ENCODE data around the gene FLNA.
A peak's percentile ranks its signal among the peaks of the same experiment; 100 is the strongest.
"Not testable (repeated sequence)": the region's sequence is repeated elsewhere in the genome, so short reads cannot be mapped to it uniquely, and the experiment has no call there.

The FLNA gene

DNA sequence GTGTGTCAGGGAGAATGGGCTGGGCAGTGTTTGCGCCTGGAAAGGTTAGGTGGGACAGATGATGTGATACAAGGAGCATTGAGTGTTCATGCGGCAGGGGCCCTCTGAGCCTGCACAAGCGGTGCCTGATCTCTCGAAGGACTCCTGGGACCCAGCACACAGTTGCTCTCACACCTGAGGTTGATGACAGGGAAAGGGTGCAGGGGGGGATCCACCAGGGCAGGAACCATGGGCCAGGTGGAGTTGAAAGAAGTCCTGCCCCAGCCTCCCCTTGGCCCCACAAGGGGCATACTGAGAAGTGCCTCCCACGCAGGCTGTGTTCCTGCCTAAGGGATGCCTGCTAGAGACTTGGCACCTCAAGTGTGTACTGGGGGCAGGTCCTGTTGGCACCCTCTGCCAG is 45.8 kb downstream of the FLNA start:
- DNase-seq: no peak

DNA sequence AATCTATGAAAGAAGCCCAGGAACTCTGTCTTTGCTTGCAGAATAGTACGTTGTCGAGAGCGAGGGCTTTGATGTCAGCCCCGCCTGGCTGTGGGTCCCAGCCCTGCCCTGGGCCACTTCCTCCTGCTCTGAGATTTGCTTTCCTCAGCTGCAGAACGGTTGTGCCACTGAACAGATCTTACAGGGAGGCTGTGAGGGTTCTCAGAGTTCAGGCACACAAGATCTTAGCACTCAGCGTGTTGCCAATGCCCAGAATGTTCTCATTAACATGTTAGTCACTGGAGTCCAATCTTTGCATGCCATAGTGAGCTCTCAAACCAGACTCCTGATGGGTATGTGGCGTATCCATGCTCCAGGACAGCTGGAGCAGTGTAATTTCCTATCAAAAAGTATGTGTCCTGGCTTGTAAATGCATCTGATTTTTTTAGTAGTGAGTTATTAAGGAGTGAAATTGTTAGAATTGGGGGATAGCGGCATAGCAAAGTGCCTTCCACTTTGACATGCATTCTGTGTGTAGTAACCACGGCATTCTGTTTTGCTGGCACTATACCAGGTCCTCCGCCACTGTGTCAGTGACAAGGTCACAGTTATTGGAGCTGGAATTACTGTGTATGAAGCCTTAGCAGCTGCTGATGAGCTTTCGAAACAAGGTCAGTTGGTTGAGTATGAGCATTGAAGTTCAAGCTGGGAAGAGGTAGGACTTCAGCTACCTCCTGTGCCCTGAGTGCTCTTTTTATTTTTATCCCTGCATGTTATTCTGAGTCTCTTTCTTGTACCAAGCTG is 47.2 kb downstream of the FLNA start:
- peak; percentile 52 for DNase-seq

DNA sequence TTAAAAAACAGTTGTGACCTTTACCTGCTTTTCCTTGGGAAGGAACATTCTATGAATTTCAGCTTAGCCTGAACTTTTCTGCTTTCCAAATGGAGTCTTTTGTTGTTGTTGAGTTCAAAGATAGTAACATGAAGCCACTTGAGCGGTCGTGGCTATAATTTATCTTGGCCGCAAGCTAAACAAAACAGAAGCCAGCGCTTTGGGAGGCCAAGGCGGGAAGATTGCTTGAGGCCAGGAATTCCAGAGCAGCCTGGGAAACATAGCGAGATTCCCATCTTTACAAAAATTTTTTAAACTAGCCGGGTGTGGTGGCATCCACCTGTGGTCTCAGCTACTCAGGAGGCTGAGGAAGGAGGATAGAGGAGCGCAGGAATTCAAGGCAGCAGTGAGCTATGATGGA is 48.9 kb downstream of the FLNA start:
- no peak for DNase-seq

DNA sequence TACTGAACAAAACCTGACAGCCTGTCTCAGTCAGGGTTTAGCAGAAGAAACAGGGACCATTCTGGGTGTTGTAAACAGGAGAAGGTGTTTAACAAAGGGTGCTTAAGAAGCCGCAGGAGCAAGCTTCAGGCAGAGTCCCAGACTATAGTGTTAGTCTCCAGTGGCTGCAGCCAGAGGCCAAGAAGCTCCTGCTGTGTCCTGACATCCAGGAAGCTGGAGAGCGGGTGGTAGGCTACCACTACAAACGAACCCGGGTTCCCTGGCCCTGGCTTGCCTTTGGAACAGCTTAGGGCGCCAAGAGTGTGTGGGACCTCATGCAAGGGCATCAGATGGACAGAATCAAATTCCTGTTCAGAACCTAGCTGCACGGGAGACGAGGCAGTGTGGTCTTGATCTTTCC is 50.9 kb downstream of the FLNA start:
- DNase-seq: no peak

DNA sequence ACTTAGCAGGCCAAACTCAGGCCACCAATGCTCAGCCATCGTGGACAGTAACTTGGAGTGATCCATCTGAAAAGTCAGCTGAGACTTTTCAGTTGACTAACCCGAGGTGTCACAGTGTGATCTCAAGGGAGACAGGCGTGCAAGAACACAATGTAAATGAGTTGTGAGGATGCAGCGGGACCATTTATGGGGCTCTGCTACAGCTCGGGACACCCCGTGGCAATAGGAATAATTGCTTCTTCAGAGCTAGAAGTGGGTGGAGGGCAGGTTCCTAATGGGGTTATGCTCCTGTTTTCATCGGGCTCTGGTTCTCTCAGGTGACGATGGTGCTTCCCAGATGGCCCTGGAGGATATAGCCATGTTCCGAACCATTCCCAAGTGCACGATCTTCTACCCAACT is 51.5 kb downstream of the FLNA start:
- DNase-seq: no peak

DNA sequence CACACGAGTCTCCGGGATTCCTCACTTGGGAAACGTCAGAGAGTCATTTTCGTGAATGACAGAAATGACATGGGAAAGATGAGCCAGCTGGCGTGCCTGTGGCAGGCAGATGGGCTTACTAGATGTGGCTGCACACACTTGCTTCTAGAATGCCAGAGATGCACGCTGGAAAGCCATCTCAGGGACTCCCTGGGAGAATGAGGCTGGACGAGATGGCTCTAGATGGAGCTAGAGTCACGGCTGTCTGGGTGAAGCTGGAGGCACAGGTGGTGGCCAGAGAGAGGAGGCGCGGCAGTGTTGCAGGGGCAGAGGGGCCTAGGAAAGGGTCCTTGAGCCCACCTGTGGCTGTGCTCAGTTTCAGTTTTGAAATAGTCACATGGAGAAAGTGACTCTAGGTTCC is 52.8 kb downstream of the FLNA start:
- no peak for DNase-seq

DNA sequence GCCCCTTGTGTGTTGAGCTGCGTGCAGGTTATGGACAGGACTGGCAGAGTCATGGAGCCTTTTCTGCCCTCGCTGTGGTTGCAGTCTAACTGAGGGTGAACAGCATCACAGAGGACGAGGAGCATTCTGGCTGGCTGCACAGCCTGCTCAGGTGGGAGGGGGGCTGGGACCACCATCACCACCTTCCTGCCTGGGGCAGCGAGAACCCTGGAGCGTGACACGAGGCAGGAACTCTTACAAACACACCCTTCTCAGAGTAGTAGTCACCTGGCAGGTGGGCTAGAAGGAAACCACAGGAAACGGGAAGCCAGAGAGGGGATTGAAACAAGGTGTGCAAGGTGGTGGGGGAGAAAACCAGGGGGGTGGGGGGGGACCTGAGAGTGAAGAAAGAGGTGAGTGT is 53.3 kb downstream of the FLNA start:
- no peak for DNase-seq

DNA sequence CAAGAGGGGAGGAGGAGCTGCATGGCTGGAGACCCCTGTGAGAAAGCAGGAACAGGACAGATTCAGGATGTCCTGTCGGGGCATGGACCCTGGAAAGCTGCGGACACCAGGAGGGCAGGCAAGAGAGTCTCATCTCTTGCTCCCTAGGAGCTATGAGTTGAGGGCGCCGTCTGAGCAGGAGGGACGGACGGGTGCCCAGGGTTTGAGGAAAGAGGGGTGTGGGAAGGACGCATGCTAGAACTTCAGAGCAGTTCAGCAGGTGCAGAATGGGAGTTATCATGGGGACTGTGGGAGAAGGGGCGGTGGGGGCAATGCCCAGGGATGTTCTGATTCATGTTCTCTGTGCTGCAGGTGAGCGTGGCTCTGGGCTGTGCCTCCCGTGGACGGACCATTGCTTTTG is 54.0 kb downstream of the FLNA start:
- DNase-seq: no peak

DNA sequence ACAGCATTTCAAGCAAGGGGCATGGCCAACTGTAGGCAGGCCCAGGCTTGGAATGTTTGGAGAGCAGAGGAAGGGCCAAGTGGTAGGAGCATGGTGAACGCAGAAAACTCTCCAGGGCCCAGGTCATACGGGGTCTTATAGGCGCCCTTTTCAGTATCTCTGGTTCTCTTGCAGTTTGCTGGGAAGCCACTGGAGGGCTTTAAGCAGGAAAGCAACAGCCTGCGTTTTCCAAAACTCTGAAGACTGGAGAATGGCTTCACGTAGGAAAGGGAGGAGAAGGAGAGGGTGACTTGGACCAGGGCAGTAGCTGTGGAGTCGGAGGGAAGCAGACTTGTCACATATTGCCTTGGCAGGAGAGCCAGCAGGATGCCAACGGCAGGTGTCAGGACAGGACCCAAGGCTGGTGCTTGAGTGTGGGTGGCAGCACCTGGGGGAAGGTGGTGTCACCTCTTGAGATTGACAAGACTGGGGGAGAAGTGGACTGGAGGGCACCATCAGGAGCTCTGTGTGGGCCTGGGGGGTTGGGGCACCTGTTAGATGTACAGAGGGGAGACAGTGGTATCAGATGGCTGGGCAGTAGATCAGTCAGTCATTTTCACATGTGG is 56.9 kb downstream of the FLNA start:
- DNase-seq: peak; percentile 41

DNA sequence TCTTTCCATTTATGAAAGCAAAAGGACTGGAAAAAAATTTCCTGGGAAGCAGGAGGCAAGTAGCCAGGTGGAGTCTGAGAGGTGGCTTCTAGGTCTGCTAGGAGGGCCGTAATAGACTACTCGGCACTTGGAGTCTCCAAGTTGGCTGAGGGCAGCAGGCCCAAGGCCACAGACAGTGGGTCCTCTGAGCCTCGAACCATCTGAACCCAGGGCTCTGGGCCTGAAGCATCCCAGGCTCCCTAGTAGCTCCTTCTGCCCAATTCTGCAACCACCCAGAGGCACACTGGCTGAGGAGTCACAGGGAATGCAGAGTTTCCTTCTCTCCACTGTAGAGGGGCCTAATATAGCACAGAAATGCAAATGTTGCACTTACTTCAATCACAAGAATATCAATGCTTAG is 59.0 kb downstream of the FLNA start:
- no peak for DNase-seq

DNA sequence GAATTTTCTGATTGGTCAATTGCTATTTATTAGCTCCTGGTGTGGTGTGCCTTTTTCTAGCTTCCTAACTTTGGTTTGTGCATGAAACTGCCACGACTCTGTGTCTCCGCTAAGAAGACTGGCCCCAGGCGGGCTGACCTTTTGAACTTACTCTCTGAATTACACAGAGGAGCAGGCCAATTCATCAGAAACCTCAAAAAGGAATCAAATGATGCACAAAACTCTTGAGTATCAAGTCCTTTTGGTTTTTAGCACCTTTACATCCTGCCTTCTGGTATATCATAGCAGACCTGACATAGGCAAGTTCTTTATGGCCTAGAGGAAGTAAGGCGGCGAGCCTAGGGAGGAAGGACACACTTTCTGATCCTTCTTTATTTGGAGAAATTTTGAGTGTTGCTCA is 61.3 kb downstream of the FLNA start:
- DNase-seq: no peak

DNA sequence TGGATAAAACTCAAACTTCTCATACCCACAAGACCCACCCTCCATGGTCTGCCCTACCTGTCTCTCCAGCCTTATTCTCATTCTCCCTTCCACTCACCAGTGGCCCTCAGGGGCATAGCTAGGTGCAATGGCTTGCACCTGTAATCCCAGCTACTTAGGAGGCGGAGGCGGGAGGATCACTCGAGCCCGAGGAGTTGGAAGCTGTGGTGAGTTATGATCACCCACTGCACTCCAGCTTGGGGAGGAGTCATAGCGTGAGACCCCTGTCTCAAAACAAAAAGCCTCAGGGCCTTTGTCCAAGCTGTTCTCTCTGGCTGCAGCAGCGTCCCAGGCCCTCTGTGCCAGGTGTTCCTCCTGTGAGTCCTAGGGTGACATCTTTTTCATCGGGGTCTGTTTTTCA is 62.3 kb downstream of the FLNA start:
- no peak for DNase-seq

DNA sequence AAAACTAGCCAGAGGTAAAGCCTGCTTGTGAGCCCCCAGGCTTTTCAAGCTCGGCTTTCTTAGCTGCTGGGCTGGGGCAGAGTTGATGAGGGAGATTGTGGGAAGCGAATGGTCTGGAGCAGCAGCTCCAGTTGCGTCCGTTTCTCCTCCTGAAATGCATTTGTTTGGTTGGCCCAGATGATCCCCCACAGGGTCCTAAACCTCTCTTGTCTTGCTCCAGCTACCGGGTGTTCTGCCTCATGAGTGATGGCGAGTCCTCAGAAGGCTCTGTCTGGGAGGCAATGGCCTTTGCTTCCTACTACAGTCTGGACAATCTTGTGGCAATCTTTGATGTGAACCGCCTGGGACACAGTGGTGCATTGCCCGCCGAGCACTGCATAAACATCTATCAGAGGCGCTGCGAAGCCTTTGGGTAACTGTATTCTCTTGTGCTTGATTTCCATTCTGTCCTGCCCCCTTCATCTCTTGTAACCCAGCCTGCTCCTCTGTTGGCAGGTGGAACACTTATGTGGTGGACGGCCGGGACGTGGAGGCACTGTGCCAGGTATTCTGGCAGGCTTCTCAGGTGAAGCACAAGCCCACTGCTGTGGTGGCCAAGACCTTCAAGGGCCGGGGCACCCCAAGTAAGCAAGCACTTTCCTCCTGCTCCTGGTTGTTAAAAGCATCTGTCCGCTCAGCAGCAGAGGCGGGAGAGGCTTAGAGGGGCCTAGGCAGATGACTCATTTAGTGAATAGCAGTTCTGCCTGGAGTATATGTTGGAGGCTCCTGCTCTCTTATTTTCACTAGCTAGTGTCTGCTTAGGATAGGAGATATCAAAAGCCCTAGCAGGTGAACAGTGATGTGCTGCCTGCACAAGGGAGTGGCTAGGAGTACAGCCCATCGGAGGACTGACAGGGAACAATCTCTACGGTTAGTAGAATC is 63.6 kb downstream of the FLNA start:
- DNase-seq: no peak

DNA sequence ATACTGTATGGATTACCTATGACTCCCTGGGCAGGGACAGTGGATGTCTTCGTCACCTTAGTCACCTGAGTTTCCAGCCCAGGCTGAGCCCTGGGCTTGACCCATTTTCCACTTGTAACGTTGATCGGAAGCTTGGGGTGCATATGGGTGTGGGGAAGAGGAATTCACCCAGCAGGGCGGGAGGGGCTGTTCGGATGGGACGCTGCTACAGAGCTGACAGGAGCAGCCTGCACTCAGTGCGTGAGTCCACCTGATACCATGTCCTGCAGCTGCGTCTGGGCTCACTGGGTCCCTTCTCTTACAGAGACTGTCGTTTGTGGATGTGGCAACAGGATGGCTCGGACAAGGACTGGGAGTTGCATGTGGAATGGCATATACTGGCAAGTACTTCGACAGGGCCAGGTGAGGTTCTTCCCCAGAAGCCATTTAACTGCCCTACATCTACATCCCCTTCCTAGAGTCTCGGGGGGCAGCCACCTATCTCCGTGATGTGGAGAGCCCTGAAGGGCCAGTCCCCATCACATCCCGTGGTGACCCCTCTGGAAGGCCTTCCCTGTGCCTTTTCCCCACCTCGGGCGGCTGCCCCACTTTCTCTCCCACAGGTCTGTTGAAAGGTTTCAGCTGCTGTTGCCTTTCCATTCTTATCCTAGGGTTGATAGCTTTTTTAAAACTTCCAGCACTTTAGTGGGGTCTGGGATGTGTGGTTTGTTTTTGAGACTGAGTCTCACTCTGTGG is 65.2 kb downstream of the FLNA start:
- DNase-seq: no peak

DNA sequence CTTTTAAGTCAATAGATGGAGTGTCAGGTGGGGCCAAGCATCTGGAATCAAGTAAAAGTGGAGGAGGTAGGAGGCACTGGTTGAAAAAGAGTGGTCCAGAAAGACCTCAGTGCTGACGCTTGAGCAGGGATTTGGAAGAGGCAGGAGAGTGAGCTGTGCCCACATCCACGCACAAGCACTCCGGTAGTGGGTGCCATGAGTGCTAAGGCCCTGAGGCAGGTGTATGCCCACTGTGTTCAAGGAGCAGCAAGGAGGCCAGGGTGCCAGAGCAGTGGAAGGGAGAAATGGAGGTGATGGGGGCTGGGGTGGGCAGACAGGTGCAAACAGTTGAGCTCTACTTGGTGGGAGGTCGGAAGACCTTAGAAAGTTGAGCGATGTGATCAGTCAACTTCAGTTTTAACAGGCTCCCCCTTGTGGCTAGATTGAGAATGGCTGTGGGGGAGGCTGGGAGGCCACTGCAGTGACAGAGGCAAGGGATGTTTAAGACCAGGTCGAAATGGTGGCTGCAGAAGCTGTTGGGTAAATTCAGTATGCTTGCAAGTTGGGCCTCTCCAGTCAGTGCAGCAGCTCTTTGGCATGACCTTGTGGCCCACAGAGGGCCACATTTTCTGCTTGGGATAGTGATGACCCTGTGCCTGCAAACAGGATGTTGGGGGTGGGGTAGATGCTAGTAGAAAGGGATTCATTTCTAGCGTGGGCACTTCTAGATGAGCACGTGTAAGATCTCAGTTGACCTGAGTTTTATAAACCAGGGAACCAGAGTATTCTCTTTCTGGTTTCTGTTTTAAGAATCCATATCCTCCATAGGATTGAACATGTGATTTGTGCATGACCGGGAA is 66.1 kb downstream of the FLNA start:
- peak; percentile 78 for DNase-seq

DNA sequence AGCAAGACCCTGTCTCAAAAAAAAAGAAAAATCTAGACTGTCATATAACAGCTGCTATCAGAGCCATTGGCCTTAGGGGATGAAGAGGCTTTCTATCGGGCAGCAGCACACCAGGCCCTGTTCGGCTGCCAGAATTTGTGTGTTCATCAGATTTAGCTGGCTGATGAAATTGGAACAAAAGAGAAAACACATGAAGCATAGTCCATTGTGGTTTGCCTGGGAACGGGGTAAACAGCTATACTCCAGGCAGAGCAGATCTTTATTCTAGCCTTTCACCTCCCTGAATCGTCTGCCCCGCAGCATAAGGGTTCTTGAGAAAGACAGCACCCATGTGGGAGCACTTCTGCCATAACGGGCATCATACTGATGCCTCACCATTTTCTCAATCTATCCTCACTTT is 67.2 kb downstream of the FLNA start:
- DNase-seq: no peak

DNA sequence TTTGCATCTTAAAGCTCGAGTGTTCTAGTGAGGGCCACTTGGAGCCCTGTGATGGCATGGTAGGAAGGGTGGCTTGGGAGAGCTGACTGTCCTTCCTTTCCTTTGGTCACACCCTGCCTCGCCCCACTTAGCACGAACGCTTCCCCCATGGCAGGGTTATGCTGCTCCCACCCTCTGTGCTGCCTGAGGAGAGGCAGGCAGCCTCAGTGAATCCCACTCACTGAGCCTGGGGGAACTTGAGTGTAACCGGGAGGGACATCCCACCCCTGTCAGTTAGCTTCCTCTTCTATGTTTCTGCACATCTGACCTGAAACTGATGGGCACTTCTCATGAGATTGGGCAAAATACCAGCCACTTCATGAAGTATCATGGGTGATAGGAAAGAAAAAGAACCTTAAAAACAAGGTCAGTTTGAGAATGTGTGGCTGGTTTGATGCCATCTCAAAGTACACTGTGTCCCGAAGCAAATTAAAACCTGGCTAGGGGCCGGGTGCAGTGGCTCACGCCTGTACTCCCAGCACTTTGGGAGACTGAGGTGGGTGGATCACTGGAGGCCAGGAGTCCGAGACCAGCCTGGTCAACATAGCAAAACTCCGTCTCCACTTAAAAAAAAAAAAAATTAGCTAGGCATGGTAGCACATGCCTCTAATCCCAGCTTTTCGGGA is 68.8 kb downstream of the FLNA start:
- no peak for DNase-seq

DNA sequence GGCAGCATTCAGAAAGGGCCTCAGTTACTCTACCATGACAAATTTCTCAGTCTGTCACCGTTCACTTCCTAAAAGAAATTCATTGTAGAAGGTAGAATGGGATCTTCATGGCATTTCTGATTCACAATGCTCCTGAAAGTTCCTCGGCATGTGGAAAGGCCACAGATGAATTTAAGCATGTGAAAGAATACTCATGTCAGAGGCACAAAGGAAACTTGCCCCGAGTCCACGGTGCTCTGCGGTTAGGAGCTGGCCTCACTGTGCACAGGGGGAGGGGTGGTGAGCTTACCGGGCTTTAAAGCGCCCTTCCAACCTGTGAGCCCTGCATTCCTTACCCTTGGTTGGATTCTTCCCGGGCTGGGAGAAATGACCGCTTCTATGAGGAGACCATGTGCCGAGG is 69.6 kb downstream of the FLNA start:
- DNase-seq: no peak

DNA sequence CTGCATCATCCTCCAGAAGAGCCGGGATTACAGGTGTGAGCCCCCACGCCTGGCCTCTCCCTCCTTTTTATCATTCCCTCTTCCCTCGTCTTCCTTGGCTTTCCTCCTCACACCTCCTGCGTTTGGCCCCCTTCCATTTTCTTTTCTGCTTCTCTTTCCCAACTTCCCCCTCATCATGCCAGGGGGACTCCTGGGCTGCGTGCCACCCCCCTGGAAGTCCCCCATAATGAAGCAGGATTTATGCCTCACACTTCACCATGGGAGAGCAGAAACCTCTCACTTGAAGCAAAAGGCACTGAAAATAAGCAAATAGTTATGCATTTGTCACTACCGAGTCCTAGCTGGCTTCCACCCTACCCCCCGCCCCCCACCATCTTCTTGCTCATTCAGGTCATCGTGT is 71.0 kb downstream of the FLNA start:
- no peak for DNase-seq

DNA sequence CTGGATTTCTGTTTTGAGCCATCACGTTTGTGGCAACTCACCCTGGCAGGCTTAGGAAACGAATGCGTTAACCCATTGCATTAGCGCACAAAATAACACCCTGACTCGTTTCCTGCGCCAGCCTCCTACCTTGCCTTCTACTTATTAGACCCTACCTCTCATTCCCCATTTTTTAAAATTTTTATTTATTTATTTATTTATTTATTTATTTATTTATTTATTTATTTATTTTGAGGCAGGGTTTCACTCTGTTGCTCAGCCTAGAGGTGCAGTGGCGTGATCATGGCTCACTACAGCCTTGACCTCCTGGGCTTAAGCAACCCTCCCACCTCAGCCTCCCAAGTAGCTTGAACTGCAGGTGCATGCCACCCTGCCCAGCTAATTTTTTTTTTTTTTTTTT is 71.4 kb downstream of the FLNA start:
- DNase-seq: not testable (repeated sequence)

DNA sequence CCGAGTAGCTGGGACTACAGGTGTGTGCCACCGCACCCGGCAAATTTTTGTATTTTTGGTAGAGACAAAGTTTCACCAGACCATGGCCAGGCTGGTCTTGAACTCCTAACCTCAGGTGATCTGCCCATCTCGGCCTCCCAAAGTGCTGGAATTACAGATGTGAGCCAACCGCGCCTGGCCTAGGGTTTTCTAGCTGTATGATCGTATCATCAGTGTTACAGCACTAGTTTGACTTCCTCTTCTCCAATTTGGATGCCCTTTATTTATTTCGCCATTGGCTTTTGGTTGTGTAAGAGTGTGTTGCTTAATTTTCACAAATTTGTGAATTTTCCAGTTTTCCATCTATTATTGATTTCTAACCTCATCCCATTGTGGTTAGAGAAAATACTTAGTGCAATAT is 73.6 kb downstream of the FLNA start:
- DNase-seq: no peak
